HepG2 (cell line): ENCODE measurements around the gene UCKL1. TPM values are rescaled to one million over a fixed set of nuclear protein-coding genes. Genes with fewer than 3 reads are reported as not detected.
A peak's percentile ranks its signal among the peaks of the same experiment; 100 is the strongest.

Source experiments
- FOXA1 ChIP-seq, 2 experiments: fragments of 450-650 bp in 1 of 2; sonication (generic) in 1 of 2; formaldehyde crosslinking in 1 of 2; IDR thresholded peaks; 2 replicates each; pipeline versions ENCODE4 v1.4.0 to v1.6.1; 2016 to 2020; ENCODE audit warnings: missing genetic modification reagents in 1 of 2
- GTF3A ChIP-seq: sonication (generic); formaldehyde crosslinking; conservative IDR thresholded peaks from 2 replicates; pipeline ENCODE4 v1.4.0; 2020; ENCODE audit warnings: mild to moderate bottlenecking, missing genetic modification reagents
- MLLT10 ChIP-seq: sonication (generic); formaldehyde crosslinking; IDR thresholded peaks from 2 replicates; pipeline ENCODE4 v1.4.0; 2020; ENCODE audit warnings: missing genetic modification reagents
- SMYD3 ChIP-seq: sonication (generic); formaldehyde crosslinking; IDR thresholded peaks from 2 replicates; pipeline ENCODE4 v1.8.1; 2023; ENCODE audit warnings: mild to moderate bottlenecking, missing genetic modification reagents
- SRSF1 ChIP-seq: fragments of 200-400 bp; formaldehyde crosslinking; optimal IDR thresholded peaks from 2 replicates; pipeline ENCODE3; 2017; ENCODE audit warnings: mild to moderate bottlenecking, low read depth, low read length, moderate library complexity
- XBP1 ChIP-seq: sonication (generic); formaldehyde crosslinking; IDR thresholded peaks from 2 replicates; pipeline ENCODE4 v1.5.0; 2020; ENCODE audit warnings: missing genetic modification reagents
- ZBTB38 ChIP-seq: sonication (generic); formaldehyde crosslinking; IDR thresholded peaks from 2 replicates; pipeline ENCODE4 v1.5.1; 2020; ENCODE audit warnings: mild to moderate bottlenecking, missing genetic modification reagents
- ZBTB7A ChIP-seq: sonication (generic); formaldehyde crosslinking; IDR thresholded peaks from 2 replicates; pipeline ENCODE4 v1.8.0; 2022; ENCODE audit warnings: mild to moderate bottlenecking, missing genetic modification reagents
- ZMYM2 ChIP-seq: sonication (generic); formaldehyde crosslinking; IDR thresholded peaks from 2 replicates; pipeline ENCODE4 v1.8.0; 2022; ENCODE audit warnings: mild to moderate bottlenecking, missing genetic modification reagents
- ZNF768 ChIP-seq: sonication (generic); formaldehyde crosslinking; IDR thresholded peaks from 2 replicates; pipeline ENCODE4 v1.4.0; 2020; ENCODE audit warnings: missing genetic modification reagents
- polyA plus RNA-seq, 8 experiments: library from polyadenylated mRNA; depleted of rRNA in 3 of 8; stranded (reverse) in 7 of 8; unstranded in 1 of 8; fragments of >200 nt; fragmentation: Illumina TruSeq in 4 of 8; extraction: Trizol in 4 of 8; gene quantifications; 2 replicates each; pipeline versions ENCODE4 v1.2.1 to v1.2.3, GENCODE V29; 2011 to 2016; ENCODE audit warnings: low read depth in 4 of 8, missing spikeins in 1 of 8, mixed read lengths in 1 of 8; ENCODE audit not compliant: insufficient read depth in 1 of 8
- total RNA-seq, 5 experiments: library from RNA; depleted of rRNA; stranded (reverse); fragments of >200 nt; fragmentation: Illumina TruSeq; extraction: Trizol; gene quantifications; 2 replicates each; pipeline ENCODE4 v1.2.3, GENCODE V29; 2016; ENCODE audit warnings: low read depth in 1 of 5
- TF ChIP-seq, protein P1 (sequence below): sonication (generic); formaldehyde crosslinking; IDR thresholded peaks from 2 replicates; pipeline ENCODE4 v1.4.0; 2020; ENCODE audit warnings: missing genetic modification reagents
- TF ChIP-seq, protein P2 (sequence below): sonication (generic); formaldehyde crosslinking; IDR thresholded peaks from 2 replicates; pipeline ENCODE4 v1.5.0; 2020; ENCODE audit warnings: mild to moderate bottlenecking, missing genetic modification reagents
- TF ChIP-seq, protein P3 (sequence below): sonication (generic); formaldehyde crosslinking; IDR thresholded peaks from 2 replicates; pipeline ENCODE4 v1.4.0; 2020; ENCODE audit warnings: missing genetic modification reagents, borderline replicate concordance
- TF ChIP-seq, protein P4 (sequence below): sonication (generic); formaldehyde crosslinking; IDR thresholded peaks from 2 replicates; pipeline ENCODE4 v1.4.0; 2020; ENCODE audit warnings: low read depth, missing genetic modification reagents

UCKL1 gene
- total and polyA plus RNA-seq, 2 of the 13 experiments (the other 11 are each of a cell fraction or from before 2014, with no cell fraction given) = 50.2 to 126 TPM

DNA sequence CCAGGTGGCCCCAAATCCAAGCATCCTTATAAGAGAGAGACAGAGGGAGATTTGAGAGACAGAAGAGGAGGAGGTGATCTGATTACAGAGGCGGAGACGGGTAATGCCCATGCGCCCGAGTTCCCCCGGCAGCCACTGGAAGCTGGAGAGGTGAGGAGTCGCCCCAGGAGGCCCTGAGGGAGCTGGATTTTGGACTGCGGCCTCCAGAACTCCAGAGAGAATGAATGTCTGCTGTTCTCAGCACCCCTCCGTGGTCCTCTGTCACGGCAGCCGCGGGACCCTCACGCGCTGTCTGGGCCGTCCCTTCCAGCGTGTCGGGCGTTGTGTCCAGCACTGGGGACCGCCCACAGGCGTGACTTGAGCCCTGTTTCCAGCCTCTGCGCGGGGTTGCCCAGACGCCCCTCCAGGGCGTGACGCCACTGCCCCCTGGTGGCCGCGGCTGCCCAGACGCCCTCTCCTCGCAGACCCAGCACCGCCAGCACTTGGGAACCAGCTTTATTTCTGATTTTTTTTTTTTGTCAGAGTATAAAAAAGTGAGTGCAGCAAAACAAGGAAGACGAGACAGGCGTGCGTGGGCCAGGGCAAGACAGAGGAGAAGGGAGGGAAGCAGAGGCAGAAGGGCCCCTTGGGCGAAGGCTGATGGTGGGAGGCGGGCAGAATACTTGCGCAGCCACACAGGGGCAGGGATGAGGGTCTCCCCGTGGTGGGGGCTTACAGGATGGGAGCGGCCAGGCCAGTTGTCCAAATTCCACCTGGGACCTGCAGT lies 17.6 kb upstream of the UCKL1 start (continued):
- no peak for TF ChIP-seq ZBTB7A (CRISPR knock-in tag)
- TF ChIP-seq, protein P1, sequence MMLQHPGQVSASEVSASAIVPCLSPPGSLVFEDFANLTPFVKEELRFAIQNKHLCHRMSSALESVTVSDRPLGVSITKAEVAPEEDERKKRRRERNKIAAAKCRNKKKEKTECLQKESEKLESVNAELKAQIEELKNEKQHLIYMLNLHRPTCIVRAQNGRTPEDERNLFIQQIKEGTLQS (CRISPR knock-in tag) = peak; percentile 28; the same call in 1 of the 2 replicates
- TF ChIP-seq ZMYM2 = no peak
- peak; percentile 84 for TF ChIP-seq ZNF768
- TF ChIP-seq GTF3A (CRISPR knock-in tag) = 0 out of 2 replicates have a peak, but pooled peaks have one; percentile 43
- TF ChIP-seq, protein P2, sequence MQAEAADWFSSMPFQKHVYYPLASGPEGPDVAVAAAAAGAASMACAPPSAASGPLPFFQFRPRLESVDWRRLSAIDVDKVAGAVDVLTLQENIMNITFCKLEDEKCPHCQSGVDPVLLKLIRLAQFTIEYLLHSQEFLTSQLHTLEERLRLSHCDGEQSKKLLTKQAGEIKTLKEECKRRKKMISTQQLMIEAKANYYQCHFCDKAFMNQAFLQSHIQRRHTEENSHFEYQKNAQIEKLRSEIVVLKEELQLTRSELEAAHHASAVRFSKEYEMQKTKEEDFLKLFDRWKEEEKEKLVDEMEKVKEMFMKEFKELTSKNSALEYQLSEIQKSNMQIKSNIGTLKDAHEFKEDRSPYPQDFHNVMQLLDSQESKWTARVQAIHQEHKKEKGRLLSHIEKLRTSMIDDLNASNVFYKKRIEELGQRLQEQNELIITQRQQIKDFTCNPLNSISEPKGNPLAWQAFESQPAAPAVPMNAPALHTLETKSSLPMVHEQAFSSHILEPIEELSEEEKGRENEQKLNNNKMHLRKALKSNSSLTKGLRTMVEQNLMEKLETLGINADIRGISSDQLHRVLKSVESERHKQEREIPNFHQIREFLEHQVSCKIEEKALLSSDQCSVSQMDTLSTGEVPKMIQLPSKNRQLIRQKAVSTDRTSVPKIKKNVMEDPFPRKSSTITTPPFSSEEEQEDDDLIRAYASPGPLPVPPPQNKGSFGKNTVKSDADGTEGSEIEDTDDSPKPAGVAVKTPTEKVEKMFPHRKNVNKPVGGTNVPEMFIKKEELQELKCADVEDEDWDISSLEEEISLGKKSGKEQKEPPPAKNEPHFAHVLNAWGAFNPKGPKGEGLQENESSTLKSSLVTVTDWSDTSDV = peak; percentile 33; the same call in 1 of the 2 replicates
- TF ChIP-seq, protein P3, sequence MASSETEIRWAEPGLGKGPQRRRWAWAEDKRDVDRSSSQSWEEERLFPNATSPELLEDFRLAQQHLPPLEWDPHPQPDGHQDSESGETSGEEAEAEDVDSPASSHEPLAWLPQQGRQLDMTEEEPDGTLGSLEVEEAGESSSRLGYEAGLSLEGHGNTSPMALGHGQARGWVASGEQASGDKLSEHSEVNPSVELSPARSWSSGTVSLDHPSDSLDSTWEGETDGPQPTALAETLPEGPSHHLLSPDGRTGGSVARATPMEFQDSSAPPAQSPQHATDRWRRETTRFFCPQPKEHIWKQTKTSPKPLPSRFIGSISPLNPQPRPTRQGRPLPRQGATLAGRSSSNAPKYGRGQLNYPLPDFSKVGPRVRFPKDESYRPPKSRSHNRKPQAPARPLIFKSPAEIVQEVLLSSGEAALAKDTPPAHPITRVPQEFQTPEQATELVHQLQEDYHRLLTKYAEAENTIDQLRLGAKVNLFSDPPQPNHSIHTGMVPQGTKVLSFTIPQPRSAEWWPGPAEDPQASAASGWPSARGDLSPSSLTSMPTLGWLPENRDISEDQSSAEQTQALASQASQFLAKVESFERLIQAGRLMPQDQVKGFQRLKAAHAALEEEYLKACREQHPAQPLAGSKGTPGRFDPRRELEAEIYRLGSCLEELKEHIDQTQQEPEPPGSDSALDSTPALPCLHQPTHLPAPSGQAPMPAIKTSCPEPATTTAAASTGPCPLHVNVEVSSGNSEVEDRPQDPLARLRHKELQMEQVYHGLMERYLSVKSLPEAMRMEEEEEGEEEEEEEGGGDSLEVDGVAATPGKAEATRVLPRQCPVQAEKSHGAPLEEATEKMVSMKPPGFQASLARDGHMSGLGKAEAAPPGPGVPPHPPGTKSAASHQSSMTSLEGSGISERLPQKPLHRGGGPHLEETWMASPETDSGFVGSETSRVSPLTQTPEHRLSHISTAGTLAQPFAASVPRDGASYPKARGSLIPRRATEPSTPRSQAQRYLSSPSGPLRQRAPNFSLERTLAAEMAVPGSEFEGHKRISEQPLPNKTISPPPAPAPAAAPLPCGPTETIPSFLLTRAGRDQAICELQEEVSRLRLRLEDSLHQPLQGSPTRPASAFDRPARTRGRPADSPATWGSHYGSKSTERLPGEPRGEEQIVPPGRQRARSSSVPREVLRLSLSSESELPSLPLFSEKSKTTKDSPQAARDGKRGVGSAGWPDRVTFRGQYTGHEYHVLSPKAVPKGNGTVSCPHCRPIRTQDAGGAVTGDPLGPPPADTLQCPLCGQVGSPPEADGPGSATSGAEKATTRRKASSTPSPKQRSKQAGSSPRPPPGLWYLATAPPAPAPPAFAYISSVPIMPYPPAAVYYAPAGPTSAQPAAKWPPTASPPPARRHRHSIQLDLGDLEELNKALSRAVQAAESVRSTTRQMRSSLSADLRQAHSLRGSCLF = peak; percentile 82; the same call in 1 of the 2 replicates
- TF ChIP-seq XBP1 (CRISPR knock-in tag) = no peak
- peak; percentile 78 for TF ChIP-seq SRSF1
- no peak for TF ChIP-seq FOXA1 (IDR thresholded peaks at IDR 0.05)
- TF ChIP-seq FOXA1 (CRISPR knock-in tag; IDR thresholded peaks at IDR 0.05) = 0 out of 2 replicates have a peak, but pooled peaks have one; percentile 41
- TF ChIP-seq, protein P4, sequence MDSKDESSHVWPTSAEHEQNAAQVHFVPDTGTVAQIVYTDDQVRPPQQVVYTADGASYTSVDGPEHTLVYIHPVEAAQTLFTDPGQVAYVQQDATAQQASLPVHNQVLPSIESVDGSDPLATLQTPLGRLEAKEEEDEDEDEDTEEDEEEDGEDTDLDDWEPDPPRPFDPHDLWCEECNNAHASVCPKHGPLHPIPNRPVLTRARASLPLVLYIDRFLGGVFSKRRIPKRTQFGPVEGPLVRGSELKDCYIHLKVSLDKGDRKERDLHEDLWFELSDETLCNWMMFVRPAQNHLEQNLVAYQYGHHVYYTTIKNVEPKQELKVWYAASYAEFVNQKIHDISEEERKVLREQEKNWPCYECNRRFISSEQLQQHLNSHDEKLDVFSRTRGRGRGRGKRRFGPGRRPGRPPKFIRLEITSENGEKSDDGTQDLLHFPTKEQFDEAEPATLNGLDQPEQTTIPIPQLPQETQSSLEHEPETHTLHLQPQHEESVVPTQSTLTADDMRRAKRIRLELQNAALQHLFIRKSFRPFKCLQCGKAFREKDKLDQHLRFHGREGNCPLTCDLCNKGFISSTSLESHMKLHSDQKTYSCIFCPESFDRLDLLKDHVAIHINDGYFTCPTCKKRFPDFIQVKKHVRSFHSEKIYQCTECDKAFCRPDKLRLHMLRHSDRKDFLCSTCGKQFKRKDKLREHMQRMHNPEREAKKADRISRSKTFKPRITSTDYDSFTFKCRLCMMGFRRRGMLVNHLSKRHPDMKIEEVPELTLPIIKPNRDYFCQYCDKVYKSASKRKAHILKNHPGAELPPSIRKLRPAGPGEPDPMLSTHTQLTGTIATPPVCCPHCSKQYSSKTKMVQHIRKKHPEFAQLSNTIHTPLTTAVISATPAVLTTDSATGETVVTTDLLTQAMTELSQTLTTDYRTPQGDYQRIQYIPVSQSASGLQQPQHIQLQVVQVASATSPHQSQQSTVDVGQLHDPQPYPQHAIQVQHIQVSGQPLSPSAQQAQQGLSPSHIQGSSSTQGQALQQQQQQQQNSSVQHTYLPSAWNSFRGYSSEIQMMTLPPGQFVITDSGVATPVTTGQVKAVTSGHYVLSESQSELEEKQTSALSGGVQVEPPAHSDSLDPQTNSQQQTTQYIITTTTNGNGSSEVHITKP = no peak; the same call in 1 of the 2 replicates
- peak; percentile 96 for TF ChIP-seq ZBTB38 (CRISPR knock-in tag)
- TF ChIP-seq MLLT10 (CRISPR knock-in tag) = no peak
- no peak for TF ChIP-seq SMYD3
